GM12864 (cell line): ENCODE measurements around the gene FNIP1.
A peak's percentile ranks its signal among the peaks of the same experiment; 100 is the strongest.

Experiments
- DNase-seq: peaks from one replicate; pipeline ENCODE4 v3.0.0-alpha.2; 2011; ENCODE audit warnings: low read depth
- H3K4me3 ChIP-seq: 2 replicates; pipeline ENCODE4 v1.5.1; 2011; ENCODE audit warnings: mild to moderate bottlenecking, low read depth, low read length, control low read depth
- TF ChIP-seq, protein P1 (sequence below): IDR thresholded peaks from 2 replicates; pipeline ENCODE4 v1.5.1; 2011; ENCODE audit warnings: low read depth, mild to moderate bottlenecking, moderate library complexity, low read length, control low read depth, inconsistent platforms; ENCODE audit errors: missing control alignments

FNIP1 gene

DNA sequence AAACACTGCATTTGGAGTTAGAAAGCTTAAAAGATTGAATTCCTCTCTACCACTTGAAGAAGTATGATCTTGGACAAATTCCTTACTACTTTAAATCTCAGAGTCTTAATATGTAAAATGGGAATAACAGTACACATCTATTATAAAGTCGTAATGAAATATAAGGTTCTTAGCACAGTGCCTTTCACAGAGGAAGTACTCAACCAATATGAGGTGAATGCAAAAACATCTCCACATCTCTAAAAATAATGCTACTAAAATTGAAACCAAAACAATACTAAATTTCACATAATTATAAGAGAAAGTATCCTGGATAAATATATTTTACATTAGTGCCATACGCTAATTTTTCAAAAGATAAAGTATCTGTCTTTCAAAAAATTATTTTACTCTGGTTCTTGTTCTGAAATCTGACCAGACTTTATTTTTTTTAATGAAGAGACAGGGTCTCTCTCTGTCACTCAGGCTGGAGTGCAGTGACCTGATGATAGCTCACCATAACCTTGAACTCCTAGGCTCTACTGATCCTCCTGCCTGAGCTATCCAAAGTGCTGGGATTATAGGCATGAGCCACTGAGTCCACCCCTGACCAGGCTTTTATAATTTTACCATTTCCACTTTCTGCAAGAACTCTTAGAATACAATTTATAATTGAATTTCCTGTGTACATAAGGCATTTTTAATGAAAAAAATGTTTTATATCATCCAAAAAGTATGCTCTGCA is 21.3 kb upstream of the FNIP1 start:
- no peak overlapping the region for H3K4me3 ChIP-seq
- DNase-seq = no peak
- TF ChIP-seq, protein P1, sequence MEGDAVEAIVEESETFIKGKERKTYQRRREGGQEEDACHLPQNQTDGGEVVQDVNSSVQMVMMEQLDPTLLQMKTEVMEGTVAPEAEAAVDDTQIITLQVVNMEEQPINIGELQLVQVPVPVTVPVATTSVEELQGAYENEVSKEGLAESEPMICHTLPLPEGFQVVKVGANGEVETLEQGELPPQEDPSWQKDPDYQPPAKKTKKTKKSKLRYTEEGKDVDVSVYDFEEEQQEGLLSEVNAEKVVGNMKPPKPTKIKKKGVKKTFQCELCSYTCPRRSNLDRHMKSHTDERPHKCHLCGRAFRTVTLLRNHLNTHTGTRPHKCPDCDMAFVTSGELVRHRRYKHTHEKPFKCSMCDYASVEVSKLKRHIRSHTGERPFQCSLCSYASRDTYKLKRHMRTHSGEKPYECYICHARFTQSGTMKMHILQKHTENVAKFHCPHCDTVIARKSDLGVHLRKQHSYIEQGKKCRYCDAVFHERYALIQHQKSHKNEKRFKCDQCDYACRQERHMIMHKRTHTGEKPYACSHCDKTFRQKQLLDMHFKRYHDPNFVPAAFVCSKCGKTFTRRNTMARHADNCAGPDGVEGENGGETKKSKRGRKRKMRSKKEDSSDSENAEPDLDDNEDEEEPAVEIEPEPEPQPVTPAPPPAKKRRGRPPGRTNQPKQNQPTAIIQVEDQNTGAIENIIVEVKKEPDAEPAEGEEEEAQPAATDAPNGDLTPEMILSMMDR = no peak

- TF ChIP-seq, protein P1 = no peak
- H3K4me3 ChIP-seq = no peak overlapping the region
- DNase-seq = no peak
Measured at GRCh38 chr5:131814990-131815389, 18.2 kb upstream of the FNIP1 start.

DNA sequence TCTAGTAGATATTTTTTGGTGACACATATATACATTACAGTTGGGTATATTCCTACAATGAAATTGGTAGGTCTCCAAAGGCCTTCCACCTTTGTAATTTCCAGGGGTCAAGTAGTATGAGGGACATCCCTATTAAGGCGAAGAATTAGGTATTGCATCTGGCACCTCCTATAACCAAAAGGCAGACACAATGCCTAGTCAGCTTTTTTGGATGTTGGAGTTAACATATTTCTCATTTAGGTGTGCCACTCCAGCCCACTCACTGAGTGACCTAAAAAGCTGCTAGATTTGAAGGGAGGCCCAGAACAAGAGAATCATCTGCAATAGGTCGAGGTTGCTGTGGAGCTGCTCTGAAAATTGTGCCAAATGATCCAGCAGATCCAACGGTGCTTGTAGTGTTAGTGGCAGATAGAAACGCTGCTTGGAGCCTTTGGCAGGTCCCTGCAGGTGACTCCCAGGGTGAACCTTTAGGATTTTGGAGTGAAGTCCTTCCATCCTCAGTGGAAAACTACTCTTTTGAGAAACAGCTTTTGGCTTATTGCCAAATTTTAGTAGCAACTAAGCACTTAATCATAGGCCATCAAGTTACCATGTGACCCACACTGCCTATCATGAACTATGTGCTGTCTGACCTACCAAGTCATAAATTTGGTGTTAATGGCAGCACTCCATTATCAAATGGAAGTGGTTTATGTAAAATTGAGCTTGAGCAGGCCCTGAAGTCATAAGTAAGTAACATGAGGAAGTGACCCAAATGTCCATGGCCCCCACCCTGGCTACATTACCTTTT is 15.7 kb upstream of the FNIP1 start:
- H3K4me3 ChIP-seq = no peak overlapping the region
- TF ChIP-seq, protein P1 = no peak
- no peak for DNase-seq

DNA sequence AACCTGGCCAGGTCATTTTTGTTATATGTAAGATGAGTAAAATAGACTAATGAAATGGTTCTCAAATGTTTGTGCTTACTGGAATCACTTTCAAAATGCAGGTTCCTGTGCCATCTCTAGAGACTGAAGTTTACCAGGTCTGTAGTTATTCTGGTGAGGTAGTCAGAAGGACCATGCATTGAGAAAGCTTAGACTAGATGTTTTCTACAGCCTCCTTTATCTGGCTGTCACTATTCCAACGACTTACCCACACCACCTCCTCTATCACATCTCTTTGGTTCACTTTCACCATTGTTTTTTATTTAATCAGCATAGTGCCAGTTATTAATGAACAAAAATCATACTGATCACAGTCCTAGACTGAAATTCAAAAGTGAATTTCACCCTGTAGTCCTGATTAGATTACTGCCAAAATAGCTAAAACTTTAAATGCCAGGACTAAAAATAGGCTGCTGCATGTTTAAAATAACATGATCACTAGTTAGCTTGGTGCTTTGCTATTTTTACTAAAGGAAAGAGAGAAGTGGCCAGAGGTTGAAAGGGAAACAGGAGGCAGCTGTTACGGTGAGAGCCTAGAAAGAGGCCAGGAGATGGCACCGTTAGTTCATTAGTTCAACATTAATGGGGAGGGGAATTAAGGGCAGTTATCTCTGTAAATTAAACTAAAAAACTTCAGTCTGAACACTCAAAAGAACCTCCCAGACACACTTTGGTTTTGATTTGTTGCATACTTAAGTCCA is 13.9 kb upstream of the FNIP1 start:
- TF ChIP-seq, protein P1 = peak; percentile 36
- DNase-seq = no peak
- H3K4me3 ChIP-seq = no peak overlapping the region

DNA sequence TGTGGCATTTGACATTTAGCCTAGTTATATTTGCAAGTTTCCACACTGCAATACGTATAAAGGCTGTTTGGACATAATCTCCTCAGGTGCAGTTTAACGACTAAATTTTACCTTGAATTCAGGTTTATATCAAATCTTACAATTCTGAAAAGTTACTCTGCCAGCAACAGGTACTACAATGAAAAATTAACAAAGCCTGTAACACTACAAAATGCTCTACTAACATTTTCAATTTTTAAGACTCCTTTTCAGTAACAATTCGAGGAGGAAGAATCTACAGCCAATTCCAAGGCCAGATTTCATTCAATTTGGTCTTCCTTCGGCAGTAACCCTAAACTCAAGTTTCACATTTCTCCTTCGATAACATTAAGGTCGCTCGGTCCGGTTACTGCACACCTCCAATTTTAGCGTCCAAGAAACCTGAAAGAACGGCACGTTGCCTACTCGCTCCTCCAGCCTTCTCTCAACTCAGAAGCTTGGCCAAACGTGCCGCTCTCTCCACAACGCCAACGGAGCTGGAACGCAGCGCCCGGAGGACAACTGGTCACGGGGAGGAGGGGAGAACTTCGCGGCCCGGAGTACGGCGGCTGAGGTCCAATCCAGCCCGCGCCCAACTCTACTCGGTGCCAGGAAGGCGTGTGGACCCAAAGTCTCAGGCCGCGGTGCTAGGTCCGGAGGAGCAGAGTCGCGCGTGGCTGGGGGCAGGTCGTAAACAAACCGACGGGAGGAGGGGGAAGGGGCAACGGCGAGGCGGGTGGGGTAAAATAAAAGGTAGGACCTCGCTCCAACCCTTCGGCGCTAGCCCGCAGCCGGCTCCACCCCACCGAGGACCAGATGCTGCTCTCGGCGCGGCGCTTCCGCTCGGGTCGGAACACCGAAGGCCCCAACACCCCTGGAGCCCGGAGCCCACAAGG is 681 bp downstream of the FNIP1 start:
- no peak for DNase-seq
- TF ChIP-seq, protein P1 = no peak

GRCh38 chr5:131795228-131795627 is 1.6 kb downstream of the FNIP1 start:
- TF ChIP-seq, protein P1 = no peak
- DNase-seq = no peak
- H3K4me3 ChIP-seq = peak overlapping the region; percentile 69

More for the DNA sequence above, 681 bp downstream of the FNIP1 start:
- peak overlapping the region; percentile 69 for H3K4me3 ChIP-seq
